DMS114 treated with DMSO at 0.1 percent for 48 hours (cell line): ENCODE results near the gene NBEA.

ENCODE experiments used
- DNase-seq: peaks from one replicate; lab custom pipeline; 2025; ENCODE audit not compliant: unreplicated experiment; lab: John Stamatoyannopoulos, UW

The NBEA gene

DNA sequence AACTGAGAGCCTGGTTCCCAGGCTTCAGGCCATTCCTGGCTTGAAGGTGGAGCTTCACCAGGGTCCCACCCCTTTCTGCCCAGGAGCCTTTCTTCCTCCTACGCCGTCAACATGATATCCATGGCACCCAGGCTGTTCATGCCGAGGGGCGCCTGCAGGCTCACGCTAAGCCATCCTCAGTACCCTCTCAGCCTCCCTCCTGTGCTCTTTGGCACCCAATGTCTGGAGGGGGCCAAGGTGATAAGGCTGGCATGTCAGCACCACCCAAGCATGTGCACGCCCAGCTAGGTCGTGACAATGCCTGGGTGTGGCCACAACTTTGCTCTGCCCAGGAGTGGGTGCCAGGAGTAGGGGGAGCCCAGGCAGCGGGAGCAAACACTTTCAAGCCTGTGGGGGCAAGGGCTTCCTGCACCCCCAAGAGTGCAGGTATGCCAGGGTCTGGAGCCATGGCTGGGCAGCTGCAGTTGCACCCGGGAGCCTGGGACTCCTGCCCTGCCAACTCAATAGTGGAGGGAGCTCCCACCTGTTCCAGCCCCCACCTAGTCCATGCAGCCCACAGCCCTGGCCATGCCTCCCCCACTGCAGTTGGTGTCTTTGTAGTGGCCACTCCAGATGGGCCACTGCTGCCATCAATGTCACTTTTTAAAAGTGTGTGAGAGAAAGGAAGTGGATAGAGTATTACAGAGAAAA, 314.5 kb downstream of the NBEA start:
- no peak for DNase-seq

- no peak for DNase-seq
These were observed 318.2 kb downstream of the NBEA start for GRCh38 chr13:35260316-35260715.

DNA sequence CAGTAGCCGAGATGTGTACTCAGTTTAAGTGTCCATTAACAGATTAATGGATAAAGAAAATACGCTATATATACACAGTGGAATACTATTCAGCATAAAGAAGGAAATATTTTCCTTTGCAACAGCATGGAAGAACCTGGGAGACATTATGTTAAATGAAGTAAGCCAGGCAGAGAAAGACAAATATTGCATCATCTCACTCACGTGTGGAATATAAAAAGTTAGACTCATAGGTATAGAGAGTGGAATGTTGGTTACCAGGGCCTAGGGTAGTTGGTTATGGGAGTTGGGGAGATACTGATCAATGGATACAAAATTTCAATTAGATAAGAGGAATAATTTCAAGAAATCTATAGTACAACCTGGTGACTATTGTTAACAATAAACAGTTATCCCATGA, 324.3 kb downstream of the NBEA start:
- no peak for DNase-seq

DNA sequence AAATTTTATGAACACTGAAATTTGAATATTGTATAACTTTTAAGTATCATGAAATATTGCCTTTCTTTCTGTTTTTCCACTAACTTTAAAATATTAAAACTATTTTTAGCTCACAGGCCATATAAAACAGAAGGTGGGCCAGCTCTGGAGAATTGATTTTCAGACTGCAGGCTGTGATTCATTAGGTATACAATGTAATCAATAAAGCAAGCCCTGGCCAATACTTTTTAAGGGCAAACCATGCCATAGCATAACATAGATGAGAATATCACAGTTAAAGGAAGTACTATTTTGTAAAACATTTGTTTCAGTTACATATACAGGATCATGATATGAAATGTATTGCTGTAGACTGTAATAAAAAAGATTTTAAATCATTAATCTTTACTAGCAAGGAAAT, 336.8 kb downstream of the NBEA start:
- no peak for DNase-seq

GRCh38 chr13:35279500-35279899, 337.4 kb downstream of the NBEA start:
- no peak for DNase-seq

DNA sequence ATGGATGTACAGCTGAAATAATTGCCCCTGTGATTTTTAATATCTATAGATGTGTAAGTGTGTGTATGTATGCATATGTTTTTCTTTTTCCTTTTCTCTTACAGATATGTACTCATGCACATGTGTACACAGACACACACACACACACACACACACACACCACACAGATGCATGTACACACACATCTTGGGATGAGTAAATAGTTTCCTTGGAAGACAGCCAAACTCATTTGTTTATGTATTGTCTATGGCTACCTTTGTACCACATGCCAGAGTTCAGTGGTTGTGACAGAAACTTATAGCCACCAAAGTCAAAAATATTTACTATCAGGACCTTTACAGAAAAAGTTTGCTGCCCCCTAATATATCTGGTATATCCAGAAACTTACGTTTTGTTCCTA, 341.8 kb downstream of the NBEA start:
- DNase-seq: no peak

DNA sequence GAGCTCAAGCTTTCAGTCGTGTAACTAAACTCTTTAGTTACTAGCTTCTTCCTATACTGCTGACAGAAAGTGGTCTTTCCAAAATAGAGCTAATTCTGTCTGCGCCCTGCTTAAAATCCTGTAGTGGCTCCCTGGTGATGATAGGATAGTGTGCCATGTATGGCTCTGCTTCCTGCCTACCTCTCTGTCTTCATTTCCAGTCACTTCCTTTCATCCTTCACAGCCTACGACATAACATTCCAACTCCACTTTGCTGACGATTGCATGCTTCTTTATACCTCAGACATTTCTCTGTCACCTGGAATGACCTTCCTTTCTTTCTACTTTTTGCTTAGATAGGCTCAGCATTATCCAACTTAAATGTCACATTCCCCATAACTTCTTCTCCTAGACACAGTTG, 343.6 kb downstream of the NBEA start:
- DNase-seq: no peak

GRCh38 chr13:35292329-35292728, 350.3 kb downstream of the NBEA start:
- DNase-seq: no peak

GRCh38 chr13:35293579-35294226, 351.6 kb downstream of the NBEA start:
- DNase-seq: no peak

- DNase-seq: no peak
These were observed 367.6 kb downstream of the NBEA start for GRCh38 chr13:35309706-35310105.

DNA sequence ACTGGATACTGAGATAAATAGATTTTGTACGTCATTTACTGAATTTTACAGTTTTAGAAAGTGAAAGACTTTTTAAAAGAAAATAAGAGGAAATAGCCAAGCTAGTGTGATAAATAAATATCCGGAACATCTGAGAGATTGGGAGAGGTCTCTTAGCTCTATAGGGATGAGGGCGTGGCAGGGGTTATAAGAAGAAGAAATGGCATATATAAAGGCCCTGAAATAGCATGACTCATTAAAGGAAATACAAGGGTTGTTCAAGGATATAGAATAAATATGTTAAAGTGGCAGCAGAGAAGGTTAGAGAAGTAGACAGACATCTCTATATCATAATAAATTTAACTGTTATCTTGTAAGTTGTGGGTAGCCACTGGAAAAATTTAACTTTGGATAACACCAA, 390.1 kb downstream of the NBEA start:
- DNase-seq: no peak

- no peak for DNase-seq
These were observed 391.1 kb downstream of the NBEA start for GRCh38 chr13:35333157-35333556.

GRCh38 chr13:35342440-35342839, 400.4 kb downstream of the NBEA start:
- no peak for DNase-seq

DNA sequence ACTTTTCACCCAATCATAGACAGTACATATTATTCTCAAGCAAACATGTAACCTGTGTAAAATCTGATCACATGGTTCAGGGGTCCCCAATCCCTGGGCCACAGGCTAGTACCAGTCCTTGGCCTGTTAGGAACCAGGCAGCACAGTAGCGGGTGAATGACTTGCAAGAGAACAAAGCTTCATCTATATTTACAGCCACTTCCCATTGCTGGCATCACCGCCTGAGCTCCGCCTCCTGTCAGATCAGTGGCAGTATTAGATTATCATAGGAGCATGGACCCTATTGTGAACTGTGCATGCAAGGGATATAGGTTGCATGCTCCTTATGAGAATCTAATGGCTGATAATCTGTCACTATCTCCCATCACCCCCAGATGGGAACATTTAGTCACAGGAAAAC, 401.3 kb downstream of the NBEA start:
- DNase-seq: no peak

DNA sequence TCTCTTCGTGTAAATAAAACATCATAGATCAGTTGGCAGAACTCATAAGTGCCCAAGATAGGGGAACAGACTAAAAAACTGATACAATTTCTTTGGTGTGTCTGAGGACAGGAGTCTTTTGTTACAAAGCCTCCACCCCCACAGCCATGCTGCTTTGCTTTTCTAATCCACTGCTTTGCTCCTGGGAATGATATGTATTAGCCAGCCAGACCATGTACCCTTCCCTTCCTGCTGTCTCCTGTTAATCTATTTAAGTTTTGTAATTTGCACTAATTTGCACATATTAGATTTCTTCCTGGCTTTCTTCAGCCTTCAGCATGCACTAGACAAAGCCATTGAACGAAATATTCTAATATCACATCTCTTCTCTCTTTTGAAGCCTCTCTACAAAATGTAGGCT, 403.9 kb downstream of the NBEA start:
- no peak for DNase-seq

DNA sequence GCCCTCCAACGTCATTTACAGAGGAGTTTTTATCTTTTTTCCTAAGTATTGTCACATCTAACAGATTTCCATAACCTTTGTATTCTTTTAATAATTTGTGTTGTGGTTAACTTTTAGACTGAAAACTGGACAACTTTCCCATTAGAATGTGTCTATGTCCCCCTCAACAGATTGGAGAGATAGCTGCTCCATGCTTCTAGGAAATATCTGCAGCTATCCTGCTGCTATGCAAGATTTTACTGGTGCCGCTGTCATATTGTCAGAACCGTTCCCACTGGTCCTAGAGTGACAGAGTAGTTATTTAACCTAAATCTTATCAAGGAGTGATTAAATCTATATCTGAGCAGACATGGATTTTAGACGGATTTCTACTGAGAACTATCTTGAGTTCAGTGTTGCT, 404.4 kb downstream of the NBEA start:
- no peak for DNase-seq

DNA sequence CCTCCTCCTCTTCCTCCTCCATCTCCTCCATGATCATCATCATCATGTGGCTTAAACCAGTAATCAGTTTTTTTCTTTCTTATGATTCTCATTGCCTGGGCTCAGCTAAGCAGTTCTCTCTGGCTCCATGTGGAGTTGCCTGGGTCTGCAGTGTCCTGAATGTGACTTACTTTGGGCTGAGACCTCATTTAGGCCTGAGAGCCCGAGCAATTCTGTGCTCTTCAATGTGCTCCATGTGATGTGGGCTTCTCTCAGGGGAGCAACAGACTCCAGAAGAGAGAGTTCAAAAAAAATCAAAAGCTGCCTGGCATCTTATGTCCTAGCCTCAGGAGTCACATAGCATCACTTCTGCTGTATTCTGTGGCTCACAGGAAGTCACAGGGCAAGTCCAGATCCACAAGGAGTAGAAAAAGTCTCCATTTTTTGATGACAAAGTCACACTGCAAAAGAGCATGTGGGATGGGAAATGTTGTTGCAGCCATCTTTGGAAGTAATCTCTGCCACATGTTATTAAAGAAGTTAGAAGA, 405.7 kb downstream of the NBEA start:
- no peak for DNase-seq

DNA sequence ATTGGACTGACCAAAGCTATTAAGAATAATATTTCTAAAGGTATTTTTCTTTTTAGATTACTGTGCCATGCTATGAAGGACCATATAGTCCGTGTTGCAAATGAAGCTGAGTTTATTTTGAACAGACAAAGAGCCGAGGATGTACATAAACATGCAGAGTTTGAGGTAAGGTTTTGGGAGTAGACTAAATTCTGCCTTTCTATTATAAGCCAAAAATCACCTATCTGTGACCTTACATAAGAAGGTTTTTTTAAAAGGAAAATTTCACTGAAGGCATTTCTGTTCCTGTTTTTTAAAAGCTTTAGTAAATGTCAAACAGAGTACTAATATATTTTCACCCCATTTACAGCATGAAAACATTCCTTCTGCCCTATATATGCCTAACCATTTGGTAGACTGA, 407.0 kb downstream of the NBEA start:
- DNase-seq: no peak

GRCh38 chr13:35349673-35350278, 407.7 kb downstream of the NBEA start:
- no peak for DNase-seq

- no peak for DNase-seq
These were observed 412.2 kb downstream of the NBEA start for GRCh38 chr13:35354285-35354684.

- DNase-seq: no peak
These were observed 412.8 kb downstream of the NBEA start for GRCh38 chr13:35354882-35355281.

DNA sequence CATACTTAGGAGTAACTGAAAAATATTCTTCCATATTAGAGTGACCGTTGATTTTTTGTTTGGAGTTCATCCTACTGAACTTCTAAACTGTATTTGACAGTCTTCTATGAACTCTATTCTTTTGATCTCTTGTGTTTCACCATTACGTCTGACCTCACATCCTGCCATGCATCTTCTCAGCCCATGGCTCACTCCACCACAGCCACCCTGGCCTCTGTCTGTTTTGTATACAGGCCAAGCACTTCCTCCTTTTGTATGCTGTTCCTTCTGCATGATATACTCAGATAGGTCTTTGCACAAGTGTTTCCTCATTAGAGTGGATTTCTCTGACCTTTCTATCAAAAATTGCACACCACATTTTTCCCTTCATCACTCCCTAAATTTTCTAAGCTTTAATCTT, 414.5 kb downstream of the NBEA start:
- no peak for DNase-seq
